ENCODE results near the gene IRF5. TPM values are rescaled to one million over a fixed set of nuclear protein-coding genes. Genes with fewer than 3 reads are reported as not detected.

The IRF5 gene
- total and polyA plus RNA-seq, 5 donors from 2014 or later: 13.5 to 24.1 (median 19.3) TPM

DNA sequence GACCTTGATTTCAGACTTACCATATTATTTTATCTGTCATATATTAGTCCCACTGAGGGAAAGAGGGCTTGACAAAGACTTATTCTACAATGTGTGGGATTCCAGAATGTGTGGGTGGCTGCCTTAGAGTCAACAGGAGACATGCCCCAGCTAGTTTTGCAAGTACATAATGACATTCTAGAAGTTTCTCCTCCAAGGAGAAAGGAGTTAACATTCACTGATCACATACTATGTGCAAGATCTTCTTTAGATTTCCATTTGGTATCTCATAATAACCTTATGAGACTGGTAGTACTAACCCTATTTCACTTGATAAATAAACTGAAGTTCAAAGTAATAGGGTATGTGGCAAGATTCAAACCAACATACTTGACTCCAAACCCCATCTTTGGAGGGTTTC, 25.2 kb downstream of the IRF5 start:
- ATAC-seq (ENCODE audit: low read depth in 2 of 2): no peak
- Histone ChIP-seq H3K4me3 (ENCODE audit: low read depth, low read length) (no peak overlapping the region), H3K27me3 (ENCODE audit: control insufficient read depth, insufficient read depth, low read length) (no peaks in the 10 kb centered on the region), H3K36me3 (ENCODE audit: control insufficient read depth, insufficient read depth, low read length) (peaks cover 63% of the 10 kb centered on the region), H3K27ac (ENCODE audit: insufficient read depth, low read length, poor library complexity, severe bottlenecking) (no peak overlapping the region), H3K4me1 (ENCODE audit: control insufficient read depth, insufficient read depth, low read length, poor library complexity, severe bottlenecking) (no peaks in the 10 kb centered on the region), H3K9me3 (ENCODE audit: control insufficient read depth in 2 of 2, low read length in 2 of 2) (no peaks in the 10 kb centered on the region)
- H3K27ac Mint-ChIP-seq: peak overlapping the region in 1 of 3 donors; percentile 28
- H3K27me3 Mint-ChIP-seq: peaks cover 4% of the 10 kb centered on the region
- peaks cover 0 to 2% (median 0%) of the 10 kb centered on the region in 7 donors for H3K9me3 Mint-ChIP-seq
- peaks cover 48% of the 10 kb centered on the region for H3K36me3 Mint-ChIP-seq
- no peak overlapping the region for H3K4me3 Mint-ChIP-seq
- DNase-seq: no peak
- peaks cover 9 to 19% (median 14%) of the 10 kb centered on the region in 4 donors for H3K4me1 Mint-ChIP-seq

DNA sequence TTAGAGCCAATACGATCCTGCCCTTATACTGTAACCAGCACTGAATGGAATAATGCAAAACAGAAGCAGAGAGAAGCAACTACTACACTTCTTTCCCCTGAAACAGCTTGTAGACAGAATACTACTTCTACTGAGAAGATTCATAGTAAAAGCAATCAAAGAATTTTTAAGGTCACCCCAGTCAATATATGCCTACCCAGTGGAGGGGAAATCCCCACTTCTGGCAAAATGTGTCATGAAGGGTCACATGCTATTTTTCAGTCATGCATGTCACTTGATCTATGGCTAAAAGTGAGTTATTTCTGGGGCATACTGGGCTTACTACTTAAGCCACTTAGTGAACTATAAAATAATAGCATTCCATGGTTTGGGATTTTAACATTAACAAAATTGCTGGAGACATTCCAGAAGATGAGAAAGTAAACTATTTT, 25.6 kb downstream of the IRF5 start:
- H3K4me1 Mint-ChIP-seq: peaks cover 9 to 19% (median 14%) of the 10 kb centered on the region in 4 donors
- H3K4me3 Mint-ChIP-seq: no peak overlapping the region
- no peak overlapping the region for H3K27ac Mint-ChIP-seq
- Histone ChIP-seq H3K36me3 (ENCODE audit: control insufficient read depth, insufficient read depth, low read length) (peaks cover 66% of the 10 kb centered on the region), H3K4me1 (ENCODE audit: control insufficient read depth, insufficient read depth, low read length, poor library complexity, severe bottlenecking) (no peaks in the 10 kb centered on the region), H3K27me3 (ENCODE audit: control insufficient read depth, insufficient read depth, low read length) (no peaks in the 10 kb centered on the region), H3K4me3 (ENCODE audit: low read depth, low read length) (no peak overlapping the region), H3K27ac (ENCODE audit: insufficient read depth, low read length, poor library complexity, severe bottlenecking) (peak overlapping the region; percentile 41), H3K9me3 (ENCODE audit: control insufficient read depth in 2 of 2, low read length in 2 of 2) (no peaks in the 10 kb centered on the region)
- peaks cover 4% of the 10 kb centered on the region for H3K27me3 Mint-ChIP-seq
- DNase-seq (peak in 1 of 3 donors; percentile 58), ATAC-seq (ENCODE audit: low read depth in 2 of 2) (peak; percentile 76 to 81)
- peaks cover 47% of the 10 kb centered on the region for H3K36me3 Mint-ChIP-seq
- H3K9me3 Mint-ChIP-seq: peaks cover 0 to 2% (median 0%) of the 10 kb centered on the region in 7 donors

DNA sequence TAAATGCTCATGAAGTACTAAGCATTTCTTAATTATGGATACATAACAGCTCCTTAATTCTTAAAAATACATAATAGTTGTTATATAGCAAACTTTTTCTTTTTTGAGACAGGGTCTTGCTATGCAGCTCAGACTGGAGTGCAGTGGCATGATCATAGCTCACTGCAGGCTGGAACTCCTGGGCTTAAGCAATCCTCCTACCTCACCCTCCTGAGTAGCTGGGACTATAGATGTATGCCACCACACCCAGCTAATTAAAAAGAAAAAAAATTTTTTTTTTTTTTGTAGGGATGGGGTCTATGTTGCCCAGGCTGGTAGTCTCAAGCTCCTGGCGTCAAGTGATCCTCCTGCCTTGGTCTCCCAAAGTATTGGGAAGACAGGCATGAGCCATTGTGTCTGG, 30.9 kb downstream of the IRF5 start:
- H3K4me3 ChIP-seq (ENCODE audit: low read depth, low read length): no peak overlapping the region
- Mint-ChIP-seq H3K36me3 (peaks cover 53% of the 10 kb centered on the region), H3K27ac (no peak overlapping the region), H3K4me1 (peaks cover 4 to 8% (median 4%) of the 10 kb centered on the region in 4 donors), H3K27me3 (peaks cover 4% of the 10 kb centered on the region), H3K4me3 (no peak overlapping the region), H3K9me3 (peaks cover 0 to 2% (median 0%) of the 10 kb centered on the region in 7 donors)
- ATAC-seq (ENCODE audit: low read depth in 2 of 2) (no peak), DNase-seq (no peak)
- H3K36me3 ChIP-seq (ENCODE audit: control insufficient read depth, insufficient read depth, low read length): peaks cover 82% of the 10 kb centered on the region
- no peaks in the 10 kb centered on the region for H3K9me3 ChIP-seq (ENCODE audit: control insufficient read depth in 2 of 2, low read length in 2 of 2)
- H3K27me3 ChIP-seq (ENCODE audit: control insufficient read depth, insufficient read depth, low read length): no peaks in the 10 kb centered on the region
- H3K4me1 ChIP-seq (ENCODE audit: control insufficient read depth, insufficient read depth, low read length, poor library complexity, severe bottlenecking): no peaks in the 10 kb centered on the region
- no peak overlapping the region for H3K27ac ChIP-seq (ENCODE audit: insufficient read depth, low read length, poor library complexity, severe bottlenecking)

DNA sequence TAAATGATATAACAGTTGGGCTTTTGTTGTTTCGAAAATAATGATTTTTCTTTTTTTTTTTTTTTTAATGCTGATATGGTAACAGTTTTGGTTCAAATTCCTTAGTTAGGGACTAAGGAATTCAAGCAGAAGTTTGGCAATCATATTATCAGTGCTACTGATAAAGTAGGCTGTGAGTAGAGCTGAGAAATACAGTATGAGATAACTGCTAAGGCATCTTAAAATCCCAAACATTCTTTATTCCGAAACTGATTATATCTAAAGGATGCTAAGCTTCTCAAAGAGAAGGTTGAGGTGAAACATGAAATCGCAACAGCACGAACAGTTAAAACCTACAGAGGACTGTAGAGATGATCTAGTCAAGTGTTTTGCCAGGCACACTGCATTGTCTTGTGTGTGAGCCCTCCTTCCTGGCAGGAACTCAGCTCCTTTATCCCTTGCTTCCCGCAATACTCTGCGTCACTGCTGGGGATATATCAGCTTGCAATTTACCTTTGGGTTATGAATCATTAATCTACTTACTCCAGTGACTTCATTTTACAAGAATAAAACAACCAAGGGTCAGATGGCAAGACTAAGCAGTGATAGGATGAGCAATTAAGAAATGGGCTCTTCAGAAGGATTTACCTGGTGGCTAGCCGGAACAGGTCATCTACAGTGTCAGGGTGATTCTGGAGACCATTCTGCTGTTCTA, 36.7 kb downstream of the IRF5 start:
- ATAC-seq (ENCODE audit: low read depth in 2 of 2) (no peak), DNase-seq (no peak)
- Mint-ChIP-seq H3K9me3 (no peaks in the 10 kb centered on the region), H3K4me3 (no peak overlapping the region), H3K27me3 (no peaks in the 10 kb centered on the region), H3K4me1 (no peaks in the 10 kb centered on the region), H3K36me3 (peaks cover 63% of the 10 kb centered on the region), H3K27ac (no peak overlapping the region)
- no peaks in the 10 kb centered on the region for H3K4me1 ChIP-seq (ENCODE audit: control insufficient read depth, insufficient read depth, low read length, poor library complexity, severe bottlenecking)
- no peaks in the 10 kb centered on the region for H3K27me3 ChIP-seq (ENCODE audit: control insufficient read depth, insufficient read depth, low read length)
- no peaks in the 10 kb centered on the region for H3K9me3 ChIP-seq (ENCODE audit: control insufficient read depth in 2 of 2, low read length in 2 of 2)
- peaks cover 86% of the 10 kb centered on the region for H3K36me3 ChIP-seq (ENCODE audit: control insufficient read depth, insufficient read depth, low read length)
- no peak overlapping the region for H3K4me3 ChIP-seq (ENCODE audit: low read depth, low read length)
- H3K27ac ChIP-seq (ENCODE audit: insufficient read depth, low read length, poor library complexity, severe bottlenecking): no peak overlapping the region

DNA sequence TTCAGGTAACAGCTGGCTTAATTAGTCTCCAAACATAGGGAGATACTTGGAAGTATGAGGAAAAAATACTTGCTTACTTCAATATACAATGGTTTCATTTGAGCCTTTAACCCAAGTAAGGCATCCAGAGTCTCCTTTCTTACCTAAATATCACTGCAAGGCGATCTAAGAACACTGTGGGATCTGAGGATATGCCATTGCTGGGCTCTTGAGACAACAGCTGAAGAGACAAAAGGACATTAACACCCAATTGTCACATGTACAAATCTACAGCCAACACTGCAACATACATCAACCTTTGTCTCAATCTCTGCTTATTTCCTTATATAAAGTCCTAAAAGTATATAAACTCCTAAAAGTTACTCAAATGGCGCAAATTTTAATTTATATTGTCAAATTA, 44.4 kb downstream of the IRF5 start:
- peaks cover 86% of the 10 kb centered on the region for H3K36me3 ChIP-seq (ENCODE audit: control insufficient read depth, insufficient read depth, low read length)
- H3K4me3 ChIP-seq (ENCODE audit: low read depth, low read length): no peak overlapping the region
- H3K27me3 ChIP-seq (ENCODE audit: control insufficient read depth, insufficient read depth, low read length): no peaks in the 10 kb centered on the region
- ATAC-seq (ENCODE audit: low read depth in 2 of 2) (no peak), DNase-seq (no peak)
- no peaks in the 10 kb centered on the region for H3K9me3 ChIP-seq (ENCODE audit: control insufficient read depth in 2 of 2, low read length in 2 of 2)
- H3K27ac ChIP-seq (ENCODE audit: insufficient read depth, low read length, poor library complexity, severe bottlenecking): no peak overlapping the region
- peaks cover 0 to 6% (median 0%) of the 10 kb centered on the region in 4 donors for H3K4me1 Mint-ChIP-seq
- no peak overlapping the region for H3K4me3 Mint-ChIP-seq
- H3K9me3 Mint-ChIP-seq: no peaks in the 10 kb centered on the region
- H3K4me1 ChIP-seq (ENCODE audit: control insufficient read depth, insufficient read depth, low read length, poor library complexity, severe bottlenecking): no peaks in the 10 kb centered on the region
- H3K27me3 Mint-ChIP-seq: no peaks in the 10 kb centered on the region
- no peak overlapping the region for H3K27ac Mint-ChIP-seq
- H3K36me3 Mint-ChIP-seq: peaks cover 57% of the 10 kb centered on the region

DNA sequence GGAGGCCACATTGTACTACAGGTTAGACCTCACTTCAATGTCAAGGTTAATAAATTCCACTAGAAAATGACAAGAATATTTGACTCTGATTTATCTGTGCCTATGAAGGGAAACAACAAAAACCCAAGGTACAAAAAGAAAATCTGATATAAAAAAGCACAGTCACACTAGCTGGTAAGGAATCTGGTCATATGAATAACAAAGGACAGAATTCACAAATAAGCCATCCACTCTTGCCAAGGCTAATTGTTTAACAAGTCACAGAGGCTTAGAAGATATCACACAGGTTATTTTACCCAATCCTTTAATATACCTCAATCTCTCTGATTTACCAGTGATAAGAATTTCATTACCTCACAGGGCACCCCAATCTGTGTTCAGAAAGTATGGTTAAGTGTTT, 47.9 kb downstream of the IRF5 start:
- peaks cover 50% of the 10 kb centered on the region for H3K36me3 Mint-ChIP-seq
- H3K27ac Mint-ChIP-seq: peak overlapping the region in 1 of 3 donors; percentile 21
- DNase-seq: no peak

DNA sequence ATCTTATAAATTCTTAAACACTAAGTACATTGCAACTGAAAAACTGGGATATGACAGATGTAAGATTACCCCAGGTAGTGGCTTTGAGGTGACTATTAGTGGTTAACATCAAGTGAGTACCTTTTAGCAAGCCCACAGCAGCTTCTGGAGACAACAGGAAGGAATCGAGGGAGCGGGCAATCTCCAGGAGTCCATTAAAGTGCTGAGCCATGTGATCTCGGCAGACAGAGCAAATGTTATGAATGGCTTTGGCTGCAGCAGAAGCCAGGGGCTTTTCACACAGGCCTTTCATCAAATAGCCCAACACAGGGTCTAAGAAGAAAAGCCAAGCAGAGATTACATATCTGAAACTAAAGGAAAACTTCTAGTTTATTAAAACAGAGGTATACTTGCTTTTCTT, 48.9 kb downstream of the IRF5 start:
- Histone ChIP-seq H3K4me3 (ENCODE audit: low read depth, low read length) (no peak overlapping the region), H3K4me1 (ENCODE audit: control insufficient read depth, insufficient read depth, low read length, poor library complexity, severe bottlenecking) (no peaks in the 10 kb centered on the region), H3K27ac (ENCODE audit: insufficient read depth, low read length, poor library complexity, severe bottlenecking) (no peak overlapping the region), H3K27me3 (ENCODE audit: control insufficient read depth, insufficient read depth, low read length) (no peaks in the 10 kb centered on the region), H3K36me3 (ENCODE audit: control insufficient read depth, insufficient read depth, low read length) (peaks cover 91% of the 10 kb centered on the region), H3K9me3 (ENCODE audit: control insufficient read depth in 2 of 2, low read length in 2 of 2) (no peaks in the 10 kb centered on the region)
- ATAC-seq (ENCODE audit: low read depth in 2 of 2) (no peak), DNase-seq (no peak)
- no peak overlapping the region for H3K27ac Mint-ChIP-seq
- no peaks in the 10 kb centered on the region for H3K27me3 Mint-ChIP-seq
- no peak overlapping the region for H3K4me3 Mint-ChIP-seq
- H3K4me1 Mint-ChIP-seq: peaks cover 0 to 6% (median 0%) of the 10 kb centered on the region in 4 donors
- no peaks in the 10 kb centered on the region for H3K9me3 Mint-ChIP-seq
- peaks cover 56% of the 10 kb centered on the region for H3K36me3 Mint-ChIP-seq

More for the DNA sequence above, 47.9 kb downstream of the IRF5 start:
- Histone ChIP-seq H3K27me3 (ENCODE audit: control insufficient read depth, insufficient read depth, low read length) (no peaks in the 10 kb centered on the region), H3K4me1 (ENCODE audit: control insufficient read depth, insufficient read depth, low read length, poor library complexity, severe bottlenecking) (no peaks in the 10 kb centered on the region), H3K27ac (ENCODE audit: insufficient read depth, low read length, poor library complexity, severe bottlenecking) (no peak overlapping the region), H3K36me3 (ENCODE audit: control insufficient read depth, insufficient read depth, low read length) (peaks cover 89% of the 10 kb centered on the region), H3K4me3 (ENCODE audit: low read depth, low read length) (no peak overlapping the region), H3K9me3 (ENCODE audit: control insufficient read depth in 2 of 2, low read length in 2 of 2) (no peaks in the 10 kb centered on the region)
- Mint-ChIP-seq H3K4me1 (peaks cover 0 to 6% (median 0%) of the 10 kb centered on the region in 4 donors), H3K4me3 (no peak overlapping the region), H3K9me3 (no peaks in the 10 kb centered on the region), H3K27me3 (no peaks in the 10 kb centered on the region)
- no peak for ATAC-seq (ENCODE audit: low read depth in 2 of 2)

DNA sequence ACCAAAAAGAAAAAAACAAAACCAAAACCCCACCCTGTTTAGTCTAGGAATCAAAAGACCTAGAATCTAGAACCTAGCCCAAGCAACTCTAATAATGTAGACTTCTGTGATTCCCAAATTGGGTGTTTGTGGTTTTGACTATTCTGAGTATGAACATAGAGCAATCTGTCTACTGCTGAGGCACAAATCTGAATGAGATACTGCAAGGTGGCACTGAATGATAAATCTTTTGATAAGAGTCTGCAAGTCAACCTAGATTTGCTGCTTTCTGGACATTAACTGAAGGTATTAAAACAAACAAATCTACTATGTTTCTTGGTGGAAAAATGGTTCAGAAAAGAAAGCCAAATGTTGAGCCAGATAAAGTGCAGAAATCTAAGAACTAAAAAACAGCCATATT, 50.6 kb downstream of the IRF5 start:
- no peak overlapping the region for H3K4me3 ChIP-seq (ENCODE audit: low read depth, low read length)
- no peak for ATAC-seq (ENCODE audit: low read depth in 2 of 2)
- Mint-ChIP-seq H3K27me3 (no peaks in the 10 kb centered on the region), H3K4me3 (no peak overlapping the region), H3K36me3 (peaks cover 45% of the 10 kb centered on the region), H3K27ac (no peak overlapping the region), H3K4me1 (peaks cover 0 to 6% (median 0%) of the 10 kb centered on the region in 4 donors), H3K9me3 (no peaks in the 10 kb centered on the region)
- H3K36me3 ChIP-seq (ENCODE audit: control insufficient read depth, insufficient read depth, low read length): peaks cover 93% of the 10 kb centered on the region
- no peaks in the 10 kb centered on the region for H3K27me3 ChIP-seq (ENCODE audit: control insufficient read depth, insufficient read depth, low read length)
- H3K4me1 ChIP-seq (ENCODE audit: control insufficient read depth, insufficient read depth, low read length, poor library complexity, severe bottlenecking): no peaks in the 10 kb centered on the region
- no peak for DNase-seq
- no peaks in the 10 kb centered on the region for H3K9me3 ChIP-seq (ENCODE audit: control insufficient read depth in 2 of 2, low read length in 2 of 2)
- no peak overlapping the region for H3K27ac ChIP-seq (ENCODE audit: insufficient read depth, low read length, poor library complexity, severe bottlenecking)

Data from CD4-positive, CD25-positive, alpha-beta regulatory T cell (primary cell).